ENCODE data around the gene TBC1D8. TPM values are rescaled to one million over a fixed set of nuclear protein-coding genes. Genes with fewer than 3 reads are reported as not detected.

The TBC1D8 gene
- total and polyA plus RNA-seq, 9 of the 15 experiments (the other 6 are each of a cell fraction or from before 2014, with no cell fraction given): 0.36 to 1.3 (median 0.82) TPM

DNA sequence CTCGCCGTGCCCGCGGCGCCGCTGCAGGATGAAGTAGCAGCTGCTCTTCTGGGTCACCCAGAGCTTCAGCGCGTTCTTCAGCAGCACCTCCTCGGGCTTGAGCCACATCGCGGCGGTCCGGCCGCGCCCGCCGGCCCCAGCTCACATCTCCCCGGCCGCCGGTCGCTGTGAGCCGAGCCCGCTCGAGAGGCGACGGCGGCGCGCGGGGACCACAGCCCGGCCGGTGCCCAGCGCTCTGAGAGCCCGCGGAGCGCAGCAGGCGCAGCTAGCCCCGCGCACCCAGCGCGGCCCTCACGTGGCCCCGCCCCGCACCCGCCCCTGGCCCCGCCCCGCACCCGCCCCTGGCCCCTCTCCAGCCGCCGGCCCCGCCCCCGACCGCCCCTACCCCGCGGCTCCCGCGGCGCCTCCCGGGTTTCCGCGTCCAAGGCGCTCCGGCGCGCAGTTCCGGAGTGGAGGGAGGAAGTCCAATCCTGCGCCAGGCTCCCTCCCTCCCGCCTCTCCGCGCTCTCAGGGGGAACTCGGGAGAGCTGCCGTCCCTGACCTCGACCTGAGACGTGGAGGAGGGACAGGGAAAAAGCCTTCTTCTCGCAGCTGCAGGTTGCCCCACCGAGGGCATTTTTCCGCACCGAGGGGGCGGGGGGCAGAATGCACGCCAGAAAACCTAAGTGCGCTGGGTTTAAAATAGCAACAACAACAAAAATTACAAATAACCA is at the start of gene TBC1D8 (continued):
- TF ChIP-seq, protein P1, sequence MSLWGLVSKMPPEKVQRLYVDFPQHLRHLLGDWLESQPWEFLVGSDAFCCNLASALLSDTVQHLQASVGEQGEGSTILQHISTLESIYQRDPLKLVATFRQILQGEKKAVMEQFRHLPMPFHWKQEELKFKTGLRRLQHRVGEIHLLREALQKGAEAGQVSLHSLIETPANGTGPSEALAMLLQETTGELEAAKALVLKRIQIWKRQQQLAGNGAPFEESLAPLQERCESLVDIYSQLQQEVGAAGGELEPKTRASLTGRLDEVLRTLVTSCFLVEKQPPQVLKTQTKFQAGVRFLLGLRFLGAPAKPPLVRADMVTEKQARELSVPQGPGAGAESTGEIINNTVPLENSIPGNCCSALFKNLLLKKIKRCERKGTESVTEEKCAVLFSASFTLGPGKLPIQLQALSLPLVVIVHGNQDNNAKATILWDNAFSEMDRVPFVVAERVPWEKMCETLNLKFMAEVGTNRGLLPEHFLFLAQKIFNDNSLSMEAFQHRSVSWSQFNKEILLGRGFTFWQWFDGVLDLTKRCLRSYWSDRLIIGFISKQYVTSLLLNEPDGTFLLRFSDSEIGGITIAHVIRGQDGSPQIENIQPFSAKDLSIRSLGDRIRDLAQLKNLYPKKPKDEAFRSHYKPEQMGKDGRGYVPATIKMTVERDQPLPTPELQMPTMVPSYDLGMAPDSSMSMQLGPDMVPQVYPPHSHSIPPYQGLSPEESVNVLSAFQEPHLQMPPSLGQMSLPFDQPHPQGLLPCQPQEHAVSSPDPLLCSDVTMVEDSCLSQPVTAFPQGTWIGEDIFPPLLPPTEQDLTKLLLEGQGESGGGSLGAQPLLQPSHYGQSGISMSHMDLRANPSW (CRISPR knock-in tag; IDR thresholded peaks at IDR 0.05): no peak
- TF ChIP-seq GABPA (tag; conservative IDR thresholded peaks at IDR 0.05; ENCODE audit: low read depth) (peak; percentile 86), MAZ (CRISPR knock-in tag; conservative IDR thresholded peaks at IDR 0.05 in 1 of 2, IDR thresholded peaks at IDR 0.05 in 1 of 2) (peak; percentile 62 to 64; a peak in 3 of 4 replicates), NCOA6 (IDR thresholded peaks at IDR 0.05) (peak; percentile 58), RAD21 (CRISPR knock-in tag; conservative IDR thresholded peaks at IDR 0.05 in 1 of 2, IDR thresholded peaks at IDR 0.05 in 1 of 2) (0 out of 4 replicates have a peak, but pooled peaks of 1 of the 2 experiments have one; percentile 10), NRF1 (conservative IDR thresholded peaks at IDR 0.05 in 1 of 2, IDR thresholded peaks at IDR 0.05 in 1 of 2) (peak; percentile 69 to 75)
- TF ChIP-seq, protein P2, sequence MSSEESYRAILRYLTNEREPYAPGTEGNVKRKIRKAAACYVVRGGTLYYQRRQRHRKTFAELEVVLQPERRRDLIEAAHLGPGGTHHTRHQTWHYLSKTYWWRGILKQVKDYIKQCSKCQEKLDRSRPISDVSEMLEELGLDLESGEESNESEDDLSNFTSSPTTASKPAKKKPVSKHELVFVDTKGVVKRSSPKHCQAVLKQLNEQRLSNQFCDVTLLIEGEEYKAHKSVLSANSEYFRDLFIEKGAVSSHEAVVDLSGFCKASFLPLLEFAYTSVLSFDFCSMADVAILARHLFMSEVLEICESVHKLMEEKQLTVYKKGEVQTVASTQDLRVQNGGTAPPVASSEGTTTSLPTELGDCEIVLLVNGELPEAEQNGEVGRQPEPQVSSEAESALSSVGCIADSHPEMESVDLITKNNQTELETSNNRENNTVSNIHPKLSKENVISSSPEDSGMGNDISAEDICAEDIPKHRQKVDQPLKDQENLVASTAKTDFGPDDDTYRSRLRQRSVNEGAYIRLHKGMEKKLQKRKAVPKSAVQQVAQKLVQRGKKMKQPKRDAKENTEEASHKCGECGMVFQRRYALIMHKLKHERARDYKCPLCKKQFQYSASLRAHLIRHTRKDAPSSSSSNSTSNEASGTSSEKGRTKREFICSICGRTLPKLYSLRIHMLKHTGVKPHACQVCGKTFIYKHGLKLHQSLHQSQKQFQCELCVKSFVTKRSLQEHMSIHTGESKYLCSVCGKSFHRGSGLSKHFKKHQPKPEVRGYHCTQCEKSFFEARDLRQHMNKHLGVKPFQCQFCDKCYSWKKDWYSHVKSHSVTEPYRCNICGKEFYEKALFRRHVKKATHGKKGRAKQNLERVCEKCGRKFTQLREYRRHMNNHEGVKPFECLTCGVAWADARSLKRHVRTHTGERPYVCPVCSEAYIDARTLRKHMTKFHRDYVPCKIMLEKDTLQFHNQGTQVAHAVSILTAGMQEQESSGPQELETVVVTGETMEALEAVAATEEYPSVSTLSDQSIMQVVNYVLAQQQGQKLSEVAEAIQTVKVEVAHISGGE (CRISPR knock-in tag; IDR thresholded peaks at IDR 0.05): peak in 1 of 3 experiments; percentile 92; a peak in 3 of 6 replicates
- TF ChIP-seq, protein P3, sequence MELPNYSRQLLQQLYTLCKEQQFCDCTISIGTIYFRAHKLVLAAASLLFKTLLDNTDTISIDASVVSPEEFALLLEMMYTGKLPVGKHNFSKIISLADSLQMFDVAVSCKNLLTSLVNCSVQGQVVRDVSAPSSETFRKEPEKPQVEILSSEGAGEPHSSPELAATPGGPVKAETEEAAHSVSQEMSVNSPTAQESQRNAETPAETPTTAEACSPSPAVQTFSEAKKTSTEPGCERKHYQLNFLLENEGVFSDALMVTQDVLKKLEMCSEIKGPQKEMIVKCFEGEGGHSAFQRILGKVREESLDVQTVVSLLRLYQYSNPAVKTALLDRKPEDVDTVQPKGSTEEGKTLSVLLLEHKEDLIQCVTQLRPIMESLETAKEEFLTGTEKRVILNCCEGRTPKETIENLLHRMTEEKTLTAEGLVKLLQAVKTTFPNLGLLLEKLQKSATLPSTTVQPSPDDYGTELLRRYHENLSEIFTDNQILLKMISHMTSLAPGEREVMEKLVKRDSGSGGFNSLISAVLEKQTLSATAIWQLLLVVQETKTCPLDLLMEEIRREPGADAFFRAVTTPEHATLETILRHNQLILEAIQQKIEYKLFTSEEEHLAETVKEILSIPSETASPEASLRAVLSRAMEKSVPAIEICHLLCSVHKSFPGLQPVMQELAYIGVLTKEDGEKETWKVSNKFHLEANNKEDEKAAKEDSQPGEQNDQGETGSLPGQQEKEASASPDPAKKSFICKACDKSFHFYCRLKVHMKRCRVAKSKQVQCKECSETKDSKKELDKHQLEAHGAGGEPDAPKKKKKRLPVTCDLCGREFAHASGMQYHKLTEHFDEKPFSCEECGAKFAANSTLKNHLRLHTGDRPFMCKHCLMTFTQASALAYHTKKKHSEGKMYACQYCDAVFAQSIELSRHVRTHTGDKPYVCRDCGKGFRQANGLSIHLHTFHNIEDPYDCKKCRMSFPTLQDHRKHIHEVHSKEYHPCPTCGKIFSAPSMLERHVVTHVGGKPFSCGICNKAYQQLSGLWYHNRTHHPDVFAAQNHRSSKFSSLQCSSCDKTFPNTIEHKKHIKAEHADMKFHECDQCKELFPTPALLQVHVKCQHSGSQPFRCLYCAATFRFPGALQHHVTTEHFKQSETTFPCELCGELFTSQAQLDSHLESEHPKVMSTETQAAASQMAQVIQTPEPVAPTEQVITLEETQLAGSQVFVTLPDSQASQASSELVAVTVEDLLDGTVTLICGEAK (IDR thresholded peaks at IDR 0.05): peak; percentile 80
- TF ChIP-seq, protein P3 (CRISPR knock-in tag; IDR thresholded peaks at IDR 0.05): no peak

Data from K562 (cell line).